Thyroid gland (tissue), 4 donors: Measurements from ENCODE around the gene OR9Q1.

Source experiments
- POLR2A ChIP-seq, 2 donors: fragments of 450-650 bp; IDR thresholded peaks; one replicate each; pipeline ENCODE4 v1.6.1; 2017; ENCODE audit warnings: antibody characterized with exemption in 2 of 2, mild to moderate bottlenecking in 2 of 2, moderate library complexity in 1 of 2
- TF ChIP-seq, protein P1 (sequence below), 6 experiments: fragments of 200-600 bp in 3 of 6; fragments of 450-650 bp in 3 of 6; sonication (generic) in 3 of 6; IDR thresholded peaks; one replicate each; pipeline ENCODE4 v1.5.1; 2016 to 2019; ENCODE audit warnings: antibody characterized with exemption in 6 of 6, mild to moderate bottlenecking in 2 of 6, inconsistent platforms in 1 of 6, moderate library complexity in 1 of 6

- TF ChIP-seq, protein P1, sequence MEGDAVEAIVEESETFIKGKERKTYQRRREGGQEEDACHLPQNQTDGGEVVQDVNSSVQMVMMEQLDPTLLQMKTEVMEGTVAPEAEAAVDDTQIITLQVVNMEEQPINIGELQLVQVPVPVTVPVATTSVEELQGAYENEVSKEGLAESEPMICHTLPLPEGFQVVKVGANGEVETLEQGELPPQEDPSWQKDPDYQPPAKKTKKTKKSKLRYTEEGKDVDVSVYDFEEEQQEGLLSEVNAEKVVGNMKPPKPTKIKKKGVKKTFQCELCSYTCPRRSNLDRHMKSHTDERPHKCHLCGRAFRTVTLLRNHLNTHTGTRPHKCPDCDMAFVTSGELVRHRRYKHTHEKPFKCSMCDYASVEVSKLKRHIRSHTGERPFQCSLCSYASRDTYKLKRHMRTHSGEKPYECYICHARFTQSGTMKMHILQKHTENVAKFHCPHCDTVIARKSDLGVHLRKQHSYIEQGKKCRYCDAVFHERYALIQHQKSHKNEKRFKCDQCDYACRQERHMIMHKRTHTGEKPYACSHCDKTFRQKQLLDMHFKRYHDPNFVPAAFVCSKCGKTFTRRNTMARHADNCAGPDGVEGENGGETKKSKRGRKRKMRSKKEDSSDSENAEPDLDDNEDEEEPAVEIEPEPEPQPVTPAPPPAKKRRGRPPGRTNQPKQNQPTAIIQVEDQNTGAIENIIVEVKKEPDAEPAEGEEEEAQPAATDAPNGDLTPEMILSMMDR (IDR thresholded peaks at IDR 0.05), result no peak
- TF ChIP-seq POLR2A (IDR thresholded peaks at IDR 0.05), result no peak
Observed at GRCh38 chr11:57977709-57978108, 46.0 kb upstream of the OR9Q1 start.
